HG02588 (cell line): ENCODE data around the gene CEP131.

Experiments
- ATAC-seq: cut with Tn5 transposase; IDR thresholded peaks from one replicate; pipeline ENCODE4 v1.9.1; 2021; ENCODE audit warnings: mild to moderate bottlenecking, moderate library complexity; ENCODE audit not compliant: unreplicated experiment

Gene CEP131

DNA sequence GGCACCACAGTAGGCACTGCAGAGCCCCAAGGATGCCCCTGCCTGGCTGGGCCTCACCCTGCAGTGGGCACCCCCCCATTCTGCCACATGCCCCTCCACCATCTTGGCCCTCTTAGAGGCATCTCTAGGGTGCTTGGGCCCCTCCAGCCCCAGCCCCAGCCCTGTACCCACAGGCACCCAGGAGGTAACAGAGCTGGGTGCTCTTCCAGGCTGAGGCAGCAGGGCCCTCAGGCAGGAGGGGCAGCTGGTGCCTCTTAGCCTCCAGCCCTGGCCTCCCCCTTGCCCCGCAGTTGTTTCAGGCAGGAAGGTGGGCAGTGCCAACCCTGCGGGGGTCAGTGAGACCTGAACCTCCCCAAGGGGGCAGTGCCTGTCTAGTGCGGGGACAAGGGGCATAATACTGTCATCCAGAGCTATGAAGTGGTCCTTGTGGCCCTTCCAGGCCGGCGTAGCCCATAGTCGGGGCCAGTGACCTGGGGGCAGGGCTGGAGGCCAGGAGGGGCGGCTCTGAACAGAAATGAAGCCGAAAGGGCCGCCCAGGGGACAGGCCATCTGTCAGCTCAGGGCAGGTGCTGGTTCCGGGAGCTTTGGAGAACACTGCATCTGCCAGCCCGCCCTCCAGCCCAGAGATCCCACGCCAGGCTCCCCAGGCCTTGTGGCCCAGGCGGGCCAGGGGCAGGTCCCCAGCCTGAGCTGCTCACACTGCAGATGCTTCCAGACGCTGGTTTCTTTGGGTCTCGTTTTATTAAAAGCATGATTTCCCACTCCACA lies 51.9 kb downstream of the CEP131 start:
- no peak for ATAC-seq

DNA sequence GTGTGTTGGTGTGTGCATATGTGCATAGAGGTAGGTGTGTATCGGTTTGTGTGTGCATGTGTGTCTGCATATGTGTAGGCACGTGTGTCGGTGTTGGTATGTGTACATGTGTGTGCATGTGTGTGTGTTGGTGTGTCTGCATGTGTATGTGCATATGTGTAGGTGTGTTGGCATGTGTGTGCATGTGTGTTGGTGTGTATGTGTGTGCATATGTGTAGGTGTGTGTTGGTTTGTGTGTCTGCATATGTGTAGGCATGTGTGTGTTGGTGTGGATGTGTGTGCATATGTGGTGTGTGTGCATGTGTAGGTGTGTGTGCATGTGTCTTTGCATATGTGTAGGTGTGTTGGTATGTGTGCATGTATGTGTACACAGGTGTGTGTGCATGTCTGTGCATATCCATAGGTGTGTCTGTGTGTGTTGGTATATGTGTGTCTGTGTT lies 52.9 kb downstream of the CEP131 start:
- no peak for ATAC-seq

DNA sequence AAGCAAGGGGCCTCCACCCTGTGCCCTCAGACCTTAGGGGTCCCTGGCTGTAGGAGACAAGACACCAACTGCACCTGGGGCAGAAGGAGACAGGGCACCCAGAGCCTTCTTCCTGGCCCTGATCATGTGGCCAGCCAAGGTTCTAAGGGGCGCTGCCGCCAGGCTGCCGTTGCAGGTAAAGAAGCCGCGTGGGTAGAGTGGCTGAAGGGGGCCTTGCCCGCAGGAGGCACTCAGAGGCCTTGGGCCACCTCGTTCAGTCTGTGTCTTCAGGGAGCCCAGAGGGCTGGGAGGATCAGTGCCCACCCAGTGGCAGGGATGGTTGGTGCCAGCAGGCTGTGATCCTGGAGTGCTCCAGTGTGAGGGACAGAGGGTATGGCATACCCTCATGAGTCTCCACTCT lies 55.1 kb downstream of the CEP131 start:
- ATAC-seq, result no peak

DNA sequence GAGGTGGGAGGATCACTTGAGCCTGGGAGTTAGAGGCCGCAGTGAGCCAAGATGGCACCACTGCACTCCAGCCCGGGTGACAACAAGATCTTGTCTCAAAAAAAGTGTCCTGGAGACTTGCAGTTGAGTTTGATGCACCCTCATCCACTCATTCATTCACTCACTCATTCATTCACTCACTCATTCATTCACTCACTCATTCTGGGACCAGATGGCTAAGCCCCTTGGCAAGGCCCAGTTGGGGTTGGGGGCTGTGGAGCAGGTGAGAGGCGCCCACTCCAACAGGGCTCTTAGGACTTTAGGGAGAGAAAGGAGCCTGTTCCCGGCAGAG lies 55.6 kb downstream of the CEP131 start:
- no peak for ATAC-seq

DNA sequence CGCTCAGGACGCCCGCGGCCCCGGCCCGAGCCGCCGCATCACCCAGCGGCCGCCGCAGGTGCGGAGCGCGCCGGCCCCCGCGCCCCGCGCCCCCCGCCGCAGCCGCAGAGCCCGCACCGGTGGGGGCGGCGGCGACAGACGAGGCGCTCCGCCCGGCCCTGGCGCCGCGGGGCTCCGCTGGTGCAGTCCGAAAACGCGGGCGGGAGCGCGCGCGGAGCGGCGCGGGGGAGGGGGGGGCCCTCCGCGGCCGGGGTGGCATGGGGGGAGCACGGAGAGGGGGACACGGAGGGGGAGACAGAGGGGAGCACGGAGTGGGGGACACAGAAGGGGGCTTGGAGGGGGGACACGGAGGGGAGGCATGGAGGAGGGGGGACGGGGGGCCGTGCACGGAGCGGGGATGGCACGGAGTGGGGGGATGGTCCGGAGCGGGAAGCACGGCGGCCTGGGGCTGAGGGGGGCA lies 56.7 kb downstream of the CEP131 start, which contains the start of gene AATK:
TSS of gene AATK (minus strand) at position 189 of the 460 bp plus-strand sequence. CDS start 229 bp downstream, outside the sequence.
- no peak for ATAC-seq

DNA sequence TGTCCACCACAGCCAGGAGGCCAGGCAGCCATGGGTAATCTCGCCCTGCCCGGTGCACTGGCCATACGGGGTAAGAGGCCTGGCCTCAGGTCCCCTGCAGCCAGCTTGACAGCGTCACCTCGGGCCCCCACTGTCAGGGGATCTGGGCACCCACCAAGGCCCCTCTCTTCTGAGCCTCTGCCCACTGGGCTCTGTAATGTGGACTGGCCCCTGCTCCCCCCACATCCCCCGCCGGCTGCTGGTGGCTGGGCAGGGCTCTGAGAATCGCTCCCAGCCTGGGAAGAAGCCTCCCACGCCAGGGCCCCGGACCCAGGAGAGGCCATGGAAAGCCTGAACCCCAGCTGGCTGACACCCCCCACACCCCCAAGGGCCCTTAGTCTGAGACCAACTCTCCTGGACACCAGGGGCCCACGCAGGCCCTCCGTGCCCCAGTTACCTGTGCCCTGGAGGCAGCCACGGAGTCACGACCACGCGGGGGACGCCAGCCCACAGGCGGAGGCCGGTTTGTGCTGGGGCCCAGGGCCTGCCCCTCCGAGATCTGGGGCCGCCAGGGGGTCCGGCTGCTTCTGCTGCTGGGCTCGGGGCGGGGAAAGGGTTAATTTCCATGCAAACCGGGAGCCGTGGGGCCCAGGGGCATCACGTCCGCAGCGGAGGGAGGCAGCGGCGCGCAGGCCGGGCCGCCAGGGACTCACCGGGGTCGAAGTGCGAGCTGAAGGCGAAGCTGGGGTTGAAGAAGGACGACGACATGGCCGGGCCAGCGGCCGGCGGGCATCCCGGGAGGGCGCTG lies 57.3 kb downstream of the CEP131 start, which contains the start of gene PVALEF:
TSS of gene PVALEF (plus strand) at position 262 of the 787 bp plus-strand sequence. CDS start 15,720 bp downstream, outside the sequence.
- no peak for ATAC-seq

DNA sequence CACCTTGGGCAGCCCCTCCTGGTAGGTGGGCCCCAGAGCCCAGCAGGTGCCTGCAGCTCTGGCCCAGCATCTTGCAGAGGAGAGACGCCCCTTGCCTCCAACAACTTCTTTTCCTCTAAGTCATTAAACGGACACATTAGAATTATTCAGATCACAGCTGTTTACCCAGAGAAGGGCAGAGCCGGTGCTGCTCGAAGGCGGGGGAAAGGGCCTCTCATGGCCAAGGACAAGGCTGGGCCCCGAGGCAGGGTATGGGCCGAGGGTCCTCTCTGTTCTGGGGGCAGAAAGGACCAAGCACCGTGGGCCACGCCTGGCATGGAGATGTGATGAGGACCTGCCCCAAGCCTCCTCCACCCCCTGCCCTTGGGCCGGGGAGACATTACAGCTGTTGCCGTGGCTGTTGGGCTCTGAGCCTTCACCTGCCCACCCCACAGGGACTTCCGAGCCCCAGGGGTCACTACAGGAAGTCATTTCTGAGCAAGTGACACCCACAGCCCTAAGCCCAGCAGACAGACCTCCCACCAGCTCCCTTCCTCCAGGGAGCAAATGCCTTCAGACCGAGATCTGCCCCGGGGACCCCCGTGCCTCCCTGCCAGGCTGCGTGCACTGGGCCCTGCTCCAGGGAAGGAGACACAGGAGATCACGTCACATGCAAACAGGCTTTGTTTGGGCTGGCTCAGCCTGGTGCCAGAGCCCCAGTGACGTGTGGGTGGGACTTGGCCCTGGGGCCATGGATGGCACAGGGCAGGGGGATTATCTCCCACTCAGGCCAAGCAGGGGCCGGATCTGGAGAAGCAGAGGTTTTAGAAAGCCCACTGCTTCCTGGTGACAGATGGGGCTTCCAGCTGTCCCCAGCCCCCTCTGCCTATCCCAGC lies 58.2 kb downstream of the CEP131 start:
- no peak for ATAC-seq

DNA sequence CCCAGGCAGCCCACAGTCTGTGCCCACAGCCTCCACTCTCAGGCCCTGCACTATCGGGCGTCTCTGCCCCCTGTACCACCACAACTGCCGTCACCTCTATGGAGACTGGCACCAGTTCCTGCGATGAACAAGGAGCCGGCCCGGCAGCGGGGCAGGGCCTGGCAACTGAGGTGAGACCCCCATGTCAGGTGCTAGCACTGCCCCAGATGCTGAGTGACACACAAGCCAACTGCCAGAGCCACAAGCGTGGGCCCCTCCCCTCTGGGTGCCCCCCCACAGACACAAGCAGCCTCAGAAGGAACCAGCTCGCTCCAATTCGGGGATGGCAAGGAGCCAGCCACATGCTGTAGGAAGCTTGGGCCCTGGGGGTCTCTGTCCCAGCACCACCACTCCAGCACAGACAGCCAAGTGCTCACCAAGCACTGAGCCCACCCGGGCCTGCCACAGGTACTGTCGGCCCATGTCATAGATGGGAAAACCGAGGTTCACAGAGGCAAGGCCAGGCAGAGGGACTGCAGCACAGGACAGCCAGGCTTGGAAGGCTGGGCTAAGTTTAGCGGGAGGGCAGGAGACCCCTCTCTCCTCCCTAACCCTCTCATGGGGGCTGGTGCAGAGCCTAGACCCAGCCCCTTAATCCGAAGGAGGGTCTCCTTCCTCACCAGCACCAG lies 58.9 kb downstream of the CEP131 start:
- no peak for ATAC-seq

DNA sequence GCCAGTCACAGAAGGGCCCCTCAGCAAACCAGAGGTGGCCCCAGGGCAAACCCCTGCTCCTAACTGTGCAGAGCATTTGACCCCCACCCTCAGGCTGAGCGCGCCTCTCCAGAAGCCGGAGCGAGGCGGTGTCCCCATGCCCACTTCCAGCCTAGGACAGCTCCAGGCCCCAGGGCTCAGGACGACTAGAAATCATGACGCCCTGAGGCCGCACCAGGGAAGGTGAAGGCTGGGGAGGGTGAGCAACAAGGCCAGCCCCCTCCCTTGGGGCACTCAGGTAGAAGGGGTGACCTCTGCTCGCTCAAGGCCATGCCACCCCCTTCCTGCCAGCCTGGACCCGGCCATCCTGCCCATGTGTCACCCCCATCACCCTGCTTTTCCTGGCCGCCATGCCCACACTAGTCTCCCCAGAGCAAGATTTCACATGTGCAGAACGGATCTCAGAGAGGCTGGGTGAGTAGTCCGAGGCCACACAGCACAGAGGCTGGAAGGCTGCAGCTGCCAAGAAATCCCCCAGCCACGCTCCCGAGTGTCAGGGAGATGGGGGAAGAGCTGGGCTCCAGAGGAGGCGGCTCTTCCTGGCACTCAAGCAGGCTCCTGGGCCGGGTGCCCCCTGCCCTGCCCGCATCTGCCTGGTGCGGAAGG lies 59.6 kb downstream of the CEP131 start:
- ATAC-seq, result no peak

DNA sequence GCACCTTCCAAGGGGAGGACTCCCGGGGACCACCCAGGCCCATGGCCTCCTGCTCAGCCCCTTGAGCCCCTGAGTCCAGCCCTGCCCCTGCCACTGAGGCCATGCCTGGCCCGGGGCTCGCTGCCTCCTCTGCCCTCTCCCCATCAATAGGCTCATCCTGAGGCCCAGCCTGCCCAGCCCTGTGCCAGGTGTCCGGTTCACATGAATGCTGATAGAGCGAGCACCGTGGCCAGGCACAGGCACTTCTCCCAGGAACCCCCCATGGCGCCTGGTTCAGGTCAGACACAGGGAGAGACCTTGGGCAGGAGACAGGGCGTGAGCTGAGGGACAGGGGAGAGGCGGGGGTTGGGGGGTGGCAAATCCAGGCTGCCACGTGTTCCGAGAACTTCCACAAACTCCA lies 60.3 kb downstream of the CEP131 start:
- no peak for ATAC-seq

DNA sequence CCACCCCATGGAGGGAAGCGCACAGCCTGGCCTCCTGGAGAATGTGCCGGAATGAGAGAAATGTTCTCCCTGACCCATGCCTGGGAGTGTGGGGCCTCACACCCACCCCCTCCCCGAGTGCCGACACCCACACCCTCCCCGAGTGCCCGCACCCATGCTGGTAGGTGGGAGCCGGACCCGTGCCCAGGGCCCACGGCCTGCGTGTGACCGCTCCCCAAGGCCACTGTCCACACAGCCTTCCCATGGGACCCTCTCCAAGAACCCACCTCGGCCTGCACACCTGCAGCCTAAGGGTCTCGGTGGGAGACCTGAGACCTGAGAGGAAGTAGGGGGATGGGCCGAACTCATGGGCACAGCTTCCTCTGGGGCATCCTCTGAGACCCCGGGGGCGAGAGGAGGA lies 60.8 kb downstream of the CEP131 start:
- ATAC-seq, result no peak

DNA sequence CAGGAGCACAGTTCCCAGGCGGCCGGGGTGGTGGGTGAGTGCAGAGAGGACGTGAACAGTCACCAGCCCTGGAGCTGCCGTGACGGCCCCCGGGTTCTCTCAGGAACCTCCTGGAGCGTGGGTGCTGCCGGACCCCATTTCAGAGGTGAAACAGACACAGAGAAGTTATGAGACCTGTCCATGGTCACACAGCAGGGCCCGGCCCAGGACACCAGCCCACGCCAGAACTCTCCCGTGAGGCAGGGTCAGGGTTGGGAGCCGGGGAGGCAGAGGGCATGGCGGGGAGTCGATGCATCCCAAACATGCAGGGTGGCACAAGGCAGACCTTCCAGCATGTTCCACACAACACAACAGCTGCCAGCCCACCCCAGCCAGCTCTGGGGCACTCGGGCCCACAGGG lies 61.2 kb downstream of the CEP131 start:
- ATAC-seq, result no peak

DNA sequence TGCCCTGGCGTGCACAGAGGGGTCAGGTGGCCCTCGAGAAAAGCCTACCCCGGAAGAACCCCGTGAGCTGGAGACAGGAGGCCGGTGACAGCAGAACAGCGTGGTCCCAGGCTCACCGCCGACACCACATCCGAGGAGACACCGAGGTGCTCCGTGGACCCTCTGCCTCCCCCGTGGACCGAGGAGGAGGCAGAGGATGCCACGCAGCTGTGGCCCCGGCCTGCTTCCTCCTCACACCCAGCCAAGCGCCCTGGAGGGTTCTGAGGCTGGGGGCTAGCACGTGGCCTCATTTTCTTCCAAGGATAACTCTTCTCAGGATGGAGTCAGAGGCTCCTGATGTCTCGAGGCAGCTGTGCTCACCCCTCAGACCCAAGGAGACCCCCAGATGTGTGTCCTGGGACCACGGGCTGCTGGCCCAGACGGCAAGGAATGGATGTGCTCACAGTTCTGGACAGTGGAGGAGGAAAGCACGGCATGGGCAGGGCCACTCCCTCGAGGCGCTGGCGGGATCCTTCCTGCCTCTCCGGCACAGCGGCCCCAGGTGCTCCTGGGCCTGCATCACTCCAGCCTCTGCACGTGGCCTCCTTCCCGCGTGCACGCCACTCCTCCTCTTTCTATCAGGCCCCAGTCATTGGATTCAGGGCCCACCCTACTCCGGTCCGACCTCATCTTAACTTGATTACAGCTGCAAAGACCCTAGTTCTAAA lies 61.9 kb downstream of the CEP131 start:
- no peak for ATAC-seq

DNA sequence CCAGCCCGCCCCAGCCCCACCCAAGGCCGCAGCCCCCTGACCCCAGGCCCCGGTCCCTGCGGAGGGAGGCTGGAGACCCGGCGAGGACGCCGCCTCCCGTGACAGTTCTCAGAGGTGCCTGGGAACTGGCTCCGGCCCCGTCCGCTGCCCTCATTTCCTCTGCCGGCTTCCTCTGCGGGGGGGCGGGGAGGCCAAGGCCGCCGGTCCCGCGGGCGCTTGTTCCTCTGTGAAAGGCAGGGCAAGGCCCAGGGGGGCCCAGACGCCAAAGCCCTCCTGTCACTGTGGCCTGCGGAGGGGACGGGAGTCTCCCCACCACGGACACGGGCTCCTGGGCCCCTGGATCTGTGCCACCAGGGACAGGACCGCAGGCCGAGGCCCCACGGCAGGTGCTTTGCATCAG lies 62.5 kb downstream of the CEP131 start:
- no peak for ATAC-seq

DNA sequence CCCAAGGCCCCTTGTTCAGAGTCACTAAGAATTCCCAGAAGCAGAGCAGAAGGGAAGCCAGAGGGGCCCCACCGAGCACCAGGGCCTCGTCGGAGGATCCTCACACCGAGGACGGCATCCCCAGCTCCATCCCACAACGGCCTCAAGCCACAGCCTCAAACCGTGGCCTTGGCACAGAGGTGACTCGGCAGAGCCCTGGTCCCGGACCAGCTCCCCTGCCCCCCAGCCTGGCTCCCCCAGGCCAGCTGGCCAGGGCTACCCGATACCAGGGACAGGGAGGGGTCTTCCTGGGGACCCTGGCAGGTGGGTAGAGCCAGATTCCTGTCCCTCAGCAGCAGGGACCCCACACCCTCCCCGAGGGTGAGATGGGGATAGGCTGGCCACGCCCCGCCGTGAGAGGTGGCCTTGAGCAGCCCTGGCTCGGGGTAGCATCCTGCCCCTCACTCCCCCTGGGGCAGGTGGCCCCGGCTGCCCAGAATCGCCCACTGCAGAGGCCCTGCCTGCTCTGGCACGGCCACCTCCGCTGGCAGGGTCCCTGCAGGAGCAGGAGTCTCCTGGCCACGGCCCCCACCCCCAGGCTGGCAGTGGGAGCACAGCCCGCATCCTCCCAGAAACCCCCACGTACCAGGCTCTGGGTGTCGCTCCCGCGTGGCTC lies 63.0 kb downstream of the CEP131 start:
- no peak for ATAC-seq

DNA sequence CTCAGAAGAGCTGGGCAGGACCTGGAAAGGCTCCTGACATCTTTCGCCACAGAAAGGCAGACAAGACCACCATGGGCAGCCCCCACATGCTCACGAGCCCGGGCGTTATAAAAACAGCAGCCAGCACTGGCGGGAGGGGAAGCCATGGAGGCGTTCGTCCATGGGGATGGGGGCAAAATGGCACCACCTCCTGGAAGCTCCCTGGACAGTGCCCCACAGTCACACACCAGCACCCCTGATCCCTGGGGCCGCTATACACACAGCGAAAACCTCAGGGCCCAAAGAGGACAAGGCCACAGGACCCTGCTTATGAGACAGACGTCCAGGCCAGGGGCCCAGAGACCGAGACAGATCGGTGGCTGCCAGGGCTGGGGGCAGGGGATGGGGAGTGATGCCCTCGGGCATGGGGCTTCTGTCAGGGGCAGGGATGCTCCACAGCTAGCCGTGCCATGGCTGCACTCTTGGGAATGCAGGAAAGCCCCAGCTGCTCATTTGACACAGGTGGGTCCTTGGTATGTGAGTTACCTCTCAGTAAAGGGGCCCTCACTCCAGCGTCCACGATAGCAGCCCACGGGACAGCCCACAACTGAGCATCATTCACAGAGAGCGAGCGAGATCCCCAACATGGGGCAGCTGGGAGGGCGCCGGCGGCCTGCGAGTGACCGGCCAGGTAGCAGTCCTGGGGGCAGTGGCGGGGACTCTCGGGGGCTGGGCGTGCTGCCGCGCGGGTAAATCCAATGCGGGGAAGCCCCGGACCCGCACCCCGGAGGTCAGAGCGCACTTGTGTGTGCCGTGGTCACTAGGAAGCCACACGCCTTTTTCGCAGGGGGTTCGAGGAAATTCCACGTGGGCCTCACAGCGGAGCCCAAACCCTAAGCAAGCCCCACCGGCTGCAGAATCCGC lies 63.8 kb downstream of the CEP131 start:
- ATAC-seq, result no peak

DNA sequence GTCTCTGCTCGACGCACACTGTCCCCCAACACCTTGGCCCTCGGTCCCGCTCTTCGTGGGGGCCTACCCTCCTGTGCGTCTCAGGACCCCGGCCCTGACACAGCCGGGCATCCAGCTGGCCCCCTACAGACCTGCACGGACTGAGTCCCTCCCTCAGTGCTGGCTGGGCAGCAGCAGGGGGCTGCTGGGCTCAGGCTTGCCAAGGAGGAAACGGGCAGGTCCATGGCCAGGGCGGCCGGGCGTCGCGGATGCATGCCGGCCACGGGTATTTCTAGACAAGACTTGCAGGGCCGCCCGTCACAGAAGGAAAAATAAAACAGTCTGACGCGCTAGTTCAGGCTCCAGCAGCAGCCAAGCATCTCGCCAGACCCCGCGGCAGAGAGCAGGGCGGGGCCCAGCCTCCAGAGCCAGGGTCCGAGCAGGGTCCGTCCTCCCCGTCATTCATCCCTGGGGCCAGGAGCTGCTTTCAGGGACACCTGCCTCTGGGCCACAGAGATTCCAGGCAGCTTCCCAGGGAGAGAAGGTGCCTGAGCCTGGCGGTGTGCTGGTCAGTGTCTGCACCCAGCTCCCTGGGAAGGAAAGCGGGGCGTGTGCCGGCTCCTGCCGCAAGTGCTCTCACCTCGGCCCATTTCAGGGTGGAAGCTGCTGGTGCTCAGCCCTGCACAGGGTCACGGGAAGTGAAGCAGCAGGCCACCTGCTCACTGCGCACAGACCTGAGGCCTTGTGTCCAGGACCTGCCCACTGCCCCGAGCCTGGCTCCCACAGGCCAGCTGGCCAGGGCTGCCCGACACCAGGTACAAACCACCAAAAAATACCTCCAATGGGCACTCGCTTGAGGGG lies 64.7 kb downstream of the CEP131 start:
- ATAC-seq, result no peak
